Measurements from ENCODE around the gene ZDHHC8. TPM values are rescaled to one million over a fixed set of nuclear protein-coding genes. Genes with fewer than 3 reads are reported as not detected.

ZDHHC8 gene
- polyA plus RNA-seq, 2 of the 4 experiments (the other 2 are of a cell fraction): 5.3 to 28.1 TPM

DNA sequence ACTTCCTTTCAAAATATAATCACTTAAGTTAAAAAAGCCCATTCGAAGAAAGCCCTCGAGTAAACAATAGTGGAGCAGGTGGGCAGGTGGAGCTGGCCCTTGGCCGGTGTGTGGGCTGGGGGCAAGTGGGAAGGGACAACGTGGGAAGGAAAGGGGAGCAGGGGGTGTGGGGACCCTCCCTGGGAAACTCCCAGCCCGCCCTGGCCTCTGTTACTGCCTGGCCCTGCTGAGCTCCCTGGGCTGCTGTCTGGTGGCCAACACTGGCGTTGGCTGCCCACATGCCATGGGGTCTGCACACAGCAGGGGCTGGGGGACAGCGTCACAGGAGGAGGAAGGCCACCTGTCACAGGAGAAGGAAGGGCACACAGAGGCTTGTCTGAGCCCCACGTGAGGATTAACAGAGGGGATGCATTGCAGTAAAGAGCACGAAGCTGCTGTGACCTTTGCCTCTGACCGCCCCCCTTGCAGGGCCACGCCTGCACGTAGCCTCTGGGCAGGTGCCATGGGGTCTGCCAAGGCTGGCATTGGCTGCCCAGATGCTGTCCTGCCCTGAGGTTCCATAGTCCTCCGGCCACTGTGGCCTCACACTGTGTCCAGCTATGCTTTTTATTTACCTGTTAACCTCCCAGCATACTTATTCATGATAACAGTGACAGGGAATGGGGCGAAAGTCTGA lies 55.4 kb downstream of the ZDHHC8 start:
- TF ChIP-seq CHD4 (IDR thresholded peaks at IDR 0.05; ENCODE audit: borderline replicate concordance) (no peak), HMGXB4 (CRISPR knock-in tag; IDR thresholded peaks at IDR 0.05; ENCODE audit: borderline replicate concordance) (no peak), FOXS1 (CRISPR knock-in tag; IDR thresholded peaks at IDR 0.05) (no peak), HOXB5 (CRISPR knock-in tag; IDR thresholded peaks at IDR 0.05) (no peak), PHF8 (IDR thresholded peaks at IDR 0.05; ENCODE audit: borderline replicate concordance, low read depth) (no peak)
- 44% methylated on average over 9 of the region's 14 CpGs for WGBS (ENCODE audit: missing lambda C conversion rate)
- no peaks in the 10 kb centered on the region for H3K9me3 ChIP-seq
- ChIA-PET CTCF (interaction anchor here (0.9 to 2.8 kb wide), 4 partner anchors 21 to 98 kb away, joined by 3 to 9 read pairs (median 3); no protein-coding TSS in a partner anchor), POLR2A (no interaction called here)
- H3K27ac ChIP-seq: no peak overlapping the region
- DNase-seq (ENCODE audit: low read depth in 1 of 2, low spot score in 1 of 2) (no peak), FAIRE-seq (no peak), ATAC-seq (no peak)
- H3K4me3 ChIP-seq: no peak overlapping the region
- H3K4me1 ChIP-seq: no peaks in the 10 kb centered on the region
- no peak overlapping the region for H3K4me2 ChIP-seq

DNA sequence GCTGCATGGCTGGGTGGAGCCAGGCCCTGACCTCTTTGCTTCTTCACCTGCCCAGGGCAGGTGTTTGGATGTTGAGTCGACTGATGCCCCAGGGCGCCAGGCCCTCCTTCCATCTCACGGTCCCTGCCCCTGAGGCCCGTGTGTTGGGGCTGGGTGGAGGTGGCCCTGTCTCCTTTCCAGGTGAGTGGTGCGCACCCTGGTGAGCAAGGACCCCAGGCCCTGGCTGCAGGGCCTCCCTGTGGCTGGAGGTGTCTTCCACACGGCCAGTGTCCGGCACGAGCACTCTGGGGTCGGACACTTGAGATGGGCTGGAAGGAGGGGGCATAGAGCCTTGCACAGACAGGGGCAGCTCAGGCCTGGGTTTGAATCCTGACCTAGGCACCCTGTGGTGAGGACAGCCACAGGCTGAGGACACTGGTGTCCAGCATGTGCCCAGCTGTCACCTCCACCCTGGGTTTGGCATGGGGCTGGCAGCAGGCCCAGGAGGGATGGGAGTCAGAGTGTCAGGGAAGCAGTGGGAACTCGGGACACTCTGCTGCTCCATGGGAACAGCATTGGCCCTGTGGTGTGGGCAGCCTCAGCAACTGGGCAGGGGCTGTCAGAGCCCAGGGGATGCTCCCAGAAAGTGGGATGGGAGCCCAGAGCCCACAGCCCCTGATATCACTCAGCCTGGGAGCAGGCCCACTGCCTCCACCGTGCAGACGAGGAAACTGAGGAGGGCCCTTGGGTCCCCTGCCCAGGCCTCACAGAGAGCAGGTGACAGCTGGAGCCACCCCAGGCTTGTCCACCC lies 56.4 kb downstream of the ZDHHC8 start:
- Histone ChIP-seq H3K4me2 (no peak overlapping the region), H3K27ac (no peak overlapping the region), H3K9me3 (no peaks in the 10 kb centered on the region), H3K4me1 (no peaks in the 10 kb centered on the region), H3K4me3 (no peak overlapping the region)
- FAIRE-seq: no peak
- no CpG with 5 or more reads among the region's 12 CpGs for WGBS (ENCODE audit: missing lambda C conversion rate)
- TF ChIP-seq EHMT2 (IDR thresholded peaks at IDR 0.05; ENCODE audit: low read depth): no peak
- TF ChIP-seq RARB (CRISPR knock-in tag; IDR thresholded peaks at IDR 0.05): no peak
- TF ChIP-seq RAD21 (conservative IDR thresholded peaks at IDR 0.05 in 1 of 2, IDR thresholded peaks at IDR 0.05 in 1 of 2): no peak
- TF ChIP-seq FOXS1 (CRISPR knock-in tag; IDR thresholded peaks at IDR 0.05): no peak
- TF ChIP-seq, protein P1, sequence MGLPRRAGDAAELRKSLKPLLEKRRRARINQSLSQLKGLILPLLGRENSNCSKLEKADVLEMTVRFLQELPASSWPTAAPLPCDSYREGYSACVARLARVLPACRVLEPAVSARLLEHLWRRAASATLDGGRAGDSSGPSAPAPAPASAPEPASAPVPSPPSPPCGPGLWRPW (IDR thresholded peaks at IDR 0.05): no peak
- TF ChIP-seq ESRRA (IDR thresholded peaks at IDR 0.05; ENCODE audit: borderline replicate concordance, low read length): no peak
- no peak for DNase-seq (ENCODE audit: low read depth in 1 of 2, low spot score in 1 of 2)
- ATAC-seq: no peak
- ChIA-PET CTCF (interaction anchor here (1.8 to 2.8 kb wide), 2 partner anchors 20 to 31 kb away, joined by 3 to 9 read pairs; no protein-coding TSS in a partner anchor), POLR2A (no interaction called here)

DNA sequence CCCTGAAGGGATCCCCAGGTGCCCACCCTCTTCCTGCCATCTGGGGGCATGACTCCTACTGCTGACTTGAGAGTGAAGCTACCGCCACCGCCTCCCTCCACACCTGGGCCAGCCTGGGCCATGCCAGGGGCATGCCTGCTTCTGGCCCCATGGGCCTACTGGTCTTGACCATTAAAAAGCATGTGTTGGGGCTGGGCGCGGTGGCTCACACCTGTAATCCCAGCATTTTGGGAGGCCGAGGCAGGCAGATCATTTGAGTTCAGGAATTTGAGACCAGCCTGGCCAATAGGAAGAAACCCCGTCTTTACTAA lies 56.9 kb downstream of the ZDHHC8 start:
- no peak for FAIRE-seq

More for the DNA sequence above, 56.9 kb downstream of the ZDHHC8 start:
- H3K9me3 ChIP-seq: no peaks in the 10 kb centered on the region
- no peak overlapping the region for H3K27ac ChIP-seq
- WGBS (ENCODE audit: missing lambda C conversion rate): 80% methylated on average over 5 of the region's 6 CpGs
- POLR2A ChIA-PET: no interaction called here
- ATAC-seq (no peak), DNase-seq (ENCODE audit: low read depth in 1 of 2, low spot score in 1 of 2) (no peak)
- H3K4me3 ChIP-seq: no peak overlapping the region
- TF ChIP-seq JUNB (IDR thresholded peaks at IDR 0.05) (no peak), PHF8 (IDR thresholded peaks at IDR 0.05; ENCODE audit: borderline replicate concordance, low read depth) (no peak), ZFP36 (IDR thresholded peaks at IDR 0.05; ENCODE audit: borderline replicate concordance, partially characterized antibody) (no peak), FOXS1 (CRISPR knock-in tag; IDR thresholded peaks at IDR 0.05) (no peak), MYC (IDR thresholded peaks at IDR 0.05; ENCODE audit: borderline replicate concordance, low read length) (no peak), SREBF2 (IDR thresholded peaks at IDR 0.05) (no peak), MAFK (IDR thresholded peaks at IDR 0.05; ENCODE audit: partially characterized antibody) (no peak), ZNF302 (CRISPR knock-in tag; IDR thresholded peaks at IDR 0.05) (no peak), RNF2 (IDR thresholded peaks at IDR 0.05; ENCODE audit: borderline replicate concordance, low read depth) (no peak), HEYL (CRISPR knock-in tag; IDR thresholded peaks at IDR 0.05) (no peak), CEBPB (IDR thresholded peaks at IDR 0.05) (no peak), KDM5A (IDR thresholded peaks at IDR 0.05) (no peak), EHMT2 (IDR thresholded peaks at IDR 0.05; ENCODE audit: low read depth) (no peak), KDM1A (IDR thresholded peaks at IDR 0.05; ENCODE audit: low read depth) (no peak), RARB (CRISPR knock-in tag; IDR thresholded peaks at IDR 0.05) (no peak)
- TF ChIP-seq, protein P2, sequence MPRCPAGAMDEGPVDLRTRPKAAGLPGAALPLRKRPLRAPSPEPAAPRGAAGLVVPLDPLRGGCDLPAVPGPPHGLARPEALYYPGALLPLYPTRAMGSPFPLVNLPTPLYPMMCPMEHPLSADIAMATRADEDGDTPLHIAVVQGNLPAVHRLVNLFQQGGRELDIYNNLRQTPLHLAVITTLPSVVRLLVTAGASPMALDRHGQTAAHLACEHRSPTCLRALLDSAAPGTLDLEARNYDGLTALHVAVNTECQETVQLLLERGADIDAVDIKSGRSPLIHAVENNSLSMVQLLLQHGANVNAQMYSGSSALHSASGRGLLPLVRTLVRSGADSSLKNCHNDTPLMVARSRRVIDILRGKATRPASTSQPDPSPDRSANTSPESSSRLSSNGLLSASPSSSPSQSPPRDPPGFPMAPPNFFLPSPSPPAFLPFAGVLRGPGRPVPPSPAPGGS (IDR thresholded peaks at IDR 0.05): no peak
- TF ChIP-seq, protein P1 (IDR thresholded peaks at IDR 0.05): no peak
- no peak overlapping the region for H3K4me2 ChIP-seq
- CTCF ChIA-PET: interaction anchor here (2.8 kb wide), 1 partner anchor 32 kb away, joined by 9 read pairs; no protein-coding TSS in a partner anchor
- no peaks in the 10 kb centered on the region for H3K4me1 ChIP-seq

Measured in A549 (cell line).